HepG2 (cell line): ENCODE measurements around the gene VAPA. TPM values are rescaled to one million over a fixed set of nuclear protein-coding genes. Genes with fewer than 3 reads are reported as not detected.

Source experiments
- ATAC-seq: fragments of 200-7000 bp; cut with Tn5 transposase; 3 replicates; pipeline ENCODE4 v1.9.1; 2020; ENCODE audit warnings: mild to moderate bottlenecking, moderate library complexity
- BruUV-seq: library from RNA; stranded (reverse); fragments of 400-500 nt; replicated peaks from 2 replicates; lab custom pipeline; 2021; lab: Mats Ljungman, UMichigan
- CTCF ChIA-PET: fragments of 300-600 bp; formaldehyde crosslinking; extraction: SDS; loops from one replicate; lab custom pipeline; 2021; ENCODE audit warnings: low total read pairs, inconsistent platforms, low intra/inter-chr PET ratio; lab: Yijun Ruan, JAX
- POLR2A ChIA-PET: fragments of 350-600 bp; sonication (Branson Sonifier 250); formaldehyde crosslinking; loops from one replicate; lab custom pipeline; 2020; ENCODE audit warnings: antibody characterized with exemption, inconsistent platforms; lab: Yijun Ruan, JAX
- DNase-seq: peaks from one replicate; pipeline ENCODE4 v3.0.0-alpha.2; 2015; ENCODE audit warnings: low spot score
- FAIRE-seq: peaks from 3 replicates; lab custom pipeline; 2011; peaks lifted over from hg19 to GRCh38; lab: Jason Lieb, UNC
- H2AFZ ChIP-seq: one replicate; pipeline ENCODE4 v1.6.1; 2011; ENCODE audit warnings: low read length, inconsistent platforms
- H3K27ac ChIP-seq: fragments of 300-600 bp; 3 replicates; pipeline ENCODE4 v1.8.0; 2011; ENCODE audit warnings: mixed run types, mild to moderate bottlenecking, mixed read lengths, low read length, inconsistent platforms; ENCODE audit not compliant: insufficient read depth; ENCODE audit errors: extremely low read length
- H3K27me3 ChIP-seq, 2 experiments: fragments of 200-600 bp in 1 of 2; 2 replicates in 1 of 2; 3 replicates in 1 of 2; pipeline versions ENCODE4 v1.6.0 to v1.8.0; 2011; ENCODE audit warnings: low read length in 2 of 2, mild to moderate bottlenecking in 2 of 2, moderate library complexity in 2 of 2, inconsistent platforms in 1 of 2; ENCODE audit not compliant: insufficient read depth in 2 of 2, control insufficient read depth in 1 of 2
- H3K36me3 ChIP-seq, 2 experiments: fragments of 200-600 bp in 1 of 2; replicated peaks in 1 of 2; 2 replicates in 1 of 2; 3 replicates in 1 of 2; pipeline versions ENCODE4 v1.5.1 to v1.8.0; 2011; ENCODE audit warnings: low read length in 2 of 2, inconsistent platforms in 1 of 2; ENCODE audit not compliant: insufficient read depth in 2 of 2, control insufficient read depth in 1 of 2
- H3K4me1 ChIP-seq: 2 replicates; pipeline ENCODE4 v1.5.1; 2012; ENCODE audit warnings: low read length, inconsistent platforms; ENCODE audit not compliant: insufficient read depth
- H3K4me2 ChIP-seq: 2 replicates; pipeline ENCODE4 v1.6.0; 2011; ENCODE audit warnings: low read depth, low read length, inconsistent platforms
- H3K4me3 ChIP-seq, 3 experiments: fragments of 200-600 bp in 1 of 3; sonication (generic), shearing (Covaris generic) in 1 of 3; replicated peaks in 1 of 3; 2 replicates each; pipeline ENCODE4 v1.5.1; 2011 to 2016; ENCODE audit warnings: low read length in 3 of 3, inconsistent platforms in 2 of 3, low read depth in 2 of 3, mild to moderate bottlenecking in 2 of 3, control low read depth in 1 of 3, mixed read lengths in 1 of 3; ENCODE audit not compliant: insufficient read depth in 1 of 3
- H3K79me2 ChIP-seq: one replicate; pipeline ENCODE4 v1.6.1; 2011; ENCODE audit warnings: low read length, inconsistent platforms; ENCODE audit not compliant: insufficient read depth
- H3K9ac ChIP-seq: 2 replicates; pipeline ENCODE4 v1.6.0; 2011; ENCODE audit warnings: mild to moderate bottlenecking, low read depth, low read length, inconsistent platforms; ENCODE audit not compliant: insufficient read depth
- H3K9me3 ChIP-seq: 2 replicates; pipeline ENCODE4 v1.5.1; 2012; ENCODE audit warnings: mild to moderate bottlenecking, low read length
- H4K20me1 ChIP-seq: 2 replicates; pipeline ENCODE4 v1.6.0; 2011; ENCODE audit warnings: inconsistent platforms, mild to moderate bottlenecking, low read length, moderate library complexity; ENCODE audit not compliant: insufficient read depth
- CCDC6 ChIP-seq: sonication (generic); formaldehyde crosslinking; IDR thresholded peaks from 2 replicates; pipeline ENCODE4 v1.8.1; 2022; ENCODE audit warnings: mild to moderate bottlenecking, missing genetic modification reagents, moderate library complexity
- CENPT ChIP-seq: sonication (generic); formaldehyde crosslinking; IDR thresholded peaks from 2 replicates; pipeline ENCODE4 v1.8.0; 2022; ENCODE audit warnings: low read depth, mild to moderate bottlenecking, moderate library complexity, missing genetic modification reagents
- FOXP4 ChIP-seq: sonication (generic); formaldehyde crosslinking; IDR thresholded peaks from 2 replicates; pipeline ENCODE4 v1.4.0; 2020; ENCODE audit warnings: missing genetic modification reagents
- JARID2 ChIP-seq: sonication (generic); formaldehyde crosslinking; IDR thresholded peaks from 2 replicates; pipeline ENCODE4 v1.8.1; 2023; ENCODE audit warnings: missing genetic modification reagents, inconsistent platforms; ENCODE audit not compliant: insufficient replicate concordance
- KLF6 ChIP-seq: IDR thresholded peaks from 2 replicates; pipeline ENCODE4 v1.8.0; 2016; ENCODE audit warnings: missing biosample characterization, missing genetic modification reagents
- NRL ChIP-seq: sonication (generic); formaldehyde crosslinking; IDR thresholded peaks from 2 replicates; pipeline ENCODE4 v1.5.0; 2020; ENCODE audit warnings: missing genetic modification reagents, mild to moderate bottlenecking, moderate library complexity, borderline replicate concordance
- POLR2A ChIP-seq, 2 experiments: IDR thresholded peaks; 2 replicates each; pipeline ENCODE4 v1.6.1; 2011; ENCODE audit warnings: low read depth in 2 of 2, low read length in 2 of 2, mild to moderate bottlenecking in 1 of 2, moderate library complexity in 1 of 2; ENCODE audit not compliant: insufficient read depth in 1 of 2
- RFX1 ChIP-seq: fragments of 450-650 bp; IDR thresholded peaks from 2 replicates; pipeline ENCODE4 v1.6.1; 2017
- RFX5 ChIP-seq: IDR thresholded peaks from 2 replicates; pipeline ENCODE4 v1.6.1; 2011; ENCODE audit warnings: low read depth, low read length, improper control_type of control experiment
- TBP ChIP-seq: sonication (generic); formaldehyde crosslinking; IDR thresholded peaks from 2 replicates; pipeline ENCODE4 v1.5.0; 2020; ENCODE audit warnings: missing genetic modification reagents
- TOPORS ChIP-seq: sonication (generic); formaldehyde crosslinking; IDR thresholded peaks from 2 replicates; pipeline ENCODE4 v1.8.0; 2023; ENCODE audit warnings: mild to moderate bottlenecking, missing genetic modification reagents
- TRAFD1 ChIP-seq: sonication (generic); formaldehyde crosslinking; IDR thresholded peaks from 2 replicates; pipeline ENCODE4 v1.5.1; 2020; ENCODE audit warnings: missing genetic modification reagents, mild to moderate bottlenecking, borderline replicate concordance
- ZNF260 ChIP-seq: sonication (generic); formaldehyde crosslinking; IDR thresholded peaks from 2 replicates; pipeline ENCODE4 v1.4.0; 2020; ENCODE audit warnings: missing genetic modification reagents, low read depth, mild to moderate bottlenecking, borderline replicate concordance
- ZNF329 ChIP-seq: sonication (generic); formaldehyde crosslinking; IDR thresholded peaks from 2 replicates; pipeline ENCODE4 v1.9.0; 2021; ENCODE audit warnings: low read depth, mild to moderate bottlenecking, missing genetic modification reagents
- ZNF652 ChIP-seq: IDR thresholded peaks from 2 replicates; pipeline ENCODE4 v1.6.1; 2016; ENCODE audit warnings: low read depth, borderline replicate concordance
- WGBS: methylation state at CpG from one replicate; pipeline ENCODE4 v1.1.6; 2017; ENCODE audit warnings: low lambda C conversion rate; 5-methylcytosine and 5-hydroxymethylcytosine counted together
- in situ Hi-C: cut with HindIII; loops from 2 replicates; pipeline ENCODE4 v1.10.0; 2017; ENCODE audit warnings: low pct_unique_long_range_greater_than_20kb; ENCODE audit not compliant: extremely low pct_ligation_motif_present
- intact Hi-C: fragments of 100-400 bp; cut with micrococcal nuclease; formaldehyde crosslinking; loops from one replicate; pipeline ENCODE4 v1.10.0; 2022; ENCODE audit not compliant: unreplicated experiment
- polyA plus RNA-seq, 8 experiments: library from polyadenylated mRNA; depleted of rRNA in 3 of 8; stranded (reverse) in 7 of 8; unstranded in 1 of 8; fragments of >200 nt; fragmentation: Illumina TruSeq in 4 of 8; extraction: Trizol in 4 of 8; gene quantifications; 2 replicates each; pipeline versions ENCODE4 v1.2.1 to v1.2.3, GENCODE V29; 2011 to 2016; ENCODE audit warnings: low read depth in 4 of 8, missing spikeins in 1 of 8, mixed read lengths in 1 of 8; ENCODE audit not compliant: insufficient read depth in 1 of 8
- total RNA-seq, 5 experiments: library from RNA; depleted of rRNA; stranded (reverse); fragments of >200 nt; fragmentation: Illumina TruSeq; extraction: Trizol; gene quantifications; 2 replicates each; pipeline ENCODE4 v1.2.3, GENCODE V29; 2016; ENCODE audit warnings: low read depth in 1 of 5
- TF ChIP-seq, protein P1 (sequence below): IDR thresholded peaks from 2 replicates; pipeline ENCODE4 v1.6.1; 2018; ENCODE audit warnings: missing genetic modification reagents, mild to moderate bottlenecking, missing compliant biosample characterization
- TF ChIP-seq, protein P2 (sequence below): IDR thresholded peaks from 2 replicates; pipeline ENCODE4 v1.6.1; 2016; ENCODE audit warnings: control low read depth
- TF ChIP-seq, protein P3 (sequence below): sonication (generic); IDR thresholded peaks from 2 replicates; pipeline ENCODE4 v1.6.1; 2016; ENCODE audit warnings: low read depth, borderline replicate concordance

The VAPA gene
- total and polyA plus RNA-seq, 2 of the 13 experiments (the other 11 are each of a cell fraction or from before 2014, with no cell fraction given): 167 to 294 TPM

DNA sequence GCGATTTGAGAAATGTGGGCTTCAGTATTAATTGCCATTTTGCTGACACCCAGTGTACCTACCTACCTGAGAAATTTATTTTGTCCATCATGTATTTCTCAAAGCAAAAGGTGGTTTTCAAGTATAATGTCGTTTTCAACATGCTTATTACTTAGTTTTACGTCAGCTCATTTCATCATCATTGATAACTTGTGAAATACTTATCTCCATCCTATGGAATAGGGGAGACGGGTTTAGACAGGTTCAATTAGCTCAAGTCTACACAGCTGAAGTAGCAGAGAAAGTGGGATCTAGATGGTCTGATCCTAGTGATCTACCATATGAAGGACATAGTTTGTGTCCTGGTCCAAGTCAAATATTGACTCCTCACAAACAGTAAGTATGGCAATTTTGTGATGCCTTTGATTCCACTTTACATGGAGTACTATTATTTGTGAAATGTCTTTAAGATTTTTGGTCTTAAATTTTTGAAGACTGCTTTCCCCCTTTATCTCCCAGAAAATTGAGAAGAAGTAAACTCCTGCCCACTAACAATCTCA is 45.1 kb downstream of the VAPA start (continued):
- no peak for TF ChIP-seq FOXP4
- TF ChIP-seq TOPORS (CRISPR knock-in tag): no peak
- TF ChIP-seq POLR2A (IDR thresholded peaks at IDR 0.05; ENCODE audit: insufficient read depth in 1 of 2, low read depth in 2 of 2, low read length in 2 of 2): no peak
- no peak for TF ChIP-seq RFX5
- TF ChIP-seq, protein P1, sequence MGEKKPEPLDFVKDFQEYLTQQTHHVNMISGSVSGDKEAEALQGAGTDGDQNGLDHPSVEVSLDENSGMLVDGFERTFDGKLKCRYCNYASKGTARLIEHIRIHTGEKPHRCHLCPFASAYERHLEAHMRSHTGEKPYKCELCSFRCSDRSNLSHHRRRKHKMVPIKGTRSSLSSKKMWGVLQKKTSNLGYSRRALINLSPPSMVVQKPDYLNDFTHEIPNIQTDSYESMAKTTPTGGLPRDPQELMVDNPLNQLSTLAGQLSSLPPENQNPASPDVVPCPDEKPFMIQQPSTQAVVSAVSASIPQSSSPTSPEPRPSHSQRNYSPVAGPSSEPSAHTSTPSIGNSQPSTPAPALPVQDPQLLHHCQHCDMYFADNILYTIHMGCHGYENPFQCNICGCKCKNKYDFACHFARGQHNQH (CRISPR knock-in tag): no peak
- TF ChIP-seq ZNF652 (CRISPR knock-in tag): no peak

DNA sequence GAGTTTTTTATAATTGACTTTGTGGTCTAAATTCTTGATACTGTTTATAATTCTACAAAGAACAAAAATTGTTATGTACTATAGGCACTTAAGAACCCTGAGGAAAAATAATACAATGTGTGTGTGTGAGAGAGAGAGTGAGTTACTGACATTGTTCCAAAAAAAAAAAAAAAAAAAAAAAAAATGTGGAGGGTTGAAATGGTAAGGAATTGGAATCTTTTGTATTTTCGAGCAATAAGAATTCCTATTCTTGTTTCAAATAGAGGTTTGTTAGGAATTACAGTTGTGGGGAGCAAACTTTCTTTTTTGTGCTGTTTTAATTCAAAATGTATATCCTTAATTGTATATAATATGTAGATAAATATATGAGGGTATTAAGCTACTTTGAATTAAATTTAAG is 45.7 kb downstream of the VAPA start:
- 89% methylated on average over 1 of the region's 1 CpG for WGBS
- H2AFZ ChIP-seq: no peak overlapping the region
- no peak overlapping the region for H3K9ac ChIP-seq
- no peak overlapping the region for H3K27ac ChIP-seq
- intact Hi-C loops (loop anchor here (10.0 kb wide), 1 partner anchor 275 kb away; no protein-coding TSS in a partner anchor), in situ Hi-C loops (no loop called here)
- POLR2A ChIA-PET: no interaction called here
- ATAC-seq (no peak), DNase-seq (no peak), FAIRE-seq (no peak)
- H3K9me3 ChIP-seq: no peaks in the 10 kb centered on the region
- peaks cover 11% of the 10 kb centered on the region for H3K4me1 ChIP-seq
- no peak overlapping the region for H3K4me3 ChIP-seq
- CTCF ChIA-PET: no interaction called here
- no peak overlapping the region for H3K4me2 ChIP-seq
- no peaks in the 10 kb centered on the region for H3K27me3 ChIP-seq
- no peaks in the 10 kb centered on the region for H3K79me2 ChIP-seq
- no peaks in the 10 kb centered on the region; a peak in 1 of 5 replicates for H3K36me3 ChIP-seq
- no peaks in the 10 kb centered on the region for H4K20me1 ChIP-seq
- BruUV-seq: no TSS peak
- TF ChIP-seq RFX1 (no peak), ZNF260 (CRISPR knock-in tag) (no peak), ZNF329 (CRISPR knock-in tag) (no peak), JARID2 (CRISPR knock-in tag) (no peak), TBP (CRISPR knock-in tag) (no peak), ZNF652 (CRISPR knock-in tag) (no peak), CCDC6 (CRISPR knock-in tag) (no peak), TRAFD1 (CRISPR knock-in tag) (no peak), KLF6 (CRISPR knock-in tag) (no peak), NRL (CRISPR knock-in tag) (no peak), CENPT (CRISPR knock-in tag) (no peak)
- TF ChIP-seq, protein P2, sequence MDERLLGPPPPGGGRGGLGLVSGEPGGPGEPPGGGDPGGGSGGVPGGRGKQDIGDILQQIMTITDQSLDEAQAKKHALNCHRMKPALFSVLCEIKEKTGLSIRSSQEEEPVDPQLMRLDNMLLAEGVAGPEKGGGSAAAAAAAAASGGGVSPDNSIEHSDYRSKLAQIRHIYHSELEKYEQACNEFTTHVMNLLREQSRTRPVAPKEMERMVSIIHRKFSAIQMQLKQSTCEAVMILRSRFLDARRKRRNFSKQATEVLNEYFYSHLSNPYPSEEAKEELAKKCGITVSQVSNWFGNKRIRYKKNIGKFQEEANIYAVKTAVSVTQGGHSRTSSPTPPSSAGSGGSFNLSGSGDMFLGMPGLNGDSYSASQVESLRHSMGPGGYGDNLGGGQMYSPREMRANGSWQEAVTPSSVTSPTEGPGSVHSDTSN (CRISPR knock-in tag): no peak
- TF ChIP-seq, protein P3, sequence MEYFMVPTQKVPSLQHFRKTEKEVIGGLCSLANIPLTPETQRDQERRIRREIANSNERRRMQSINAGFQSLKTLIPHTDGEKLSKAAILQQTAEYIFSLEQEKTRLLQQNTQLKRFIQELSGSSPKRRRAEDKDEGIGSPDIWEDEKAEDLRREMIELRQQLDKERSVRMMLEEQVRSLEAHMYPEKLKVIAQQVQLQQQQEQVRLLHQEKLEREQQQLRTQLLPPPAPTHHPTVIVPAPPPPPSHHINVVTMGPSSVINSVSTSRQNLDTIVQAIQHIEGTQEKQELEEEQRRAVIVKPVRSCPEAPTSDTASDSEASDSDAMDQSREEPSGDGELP: no peak
